Sigmoid colon (tissue), 7 donors: ENCODE measurements around the gene CEP295NL. TPM values are rescaled to one million over a fixed set of nuclear protein-coding genes. Genes with fewer than 3 reads are reported as not detected.

Source experiments
- DNase-seq: peaks from one replicate; pipeline ENCODE4 v3.0.0-alpha.2; 2019
- H3K27ac ChIP-seq, 4 donors: fragments of 200-600 bp; sonication (generic); one replicate each; pipeline ENCODE4 v1.5.1; 2016 to 2019; ENCODE audit warnings: mild to moderate bottlenecking in 1 of 4
- H3K27me3 ChIP-seq, 3 donors: fragments of 200-600 bp; sonication (generic); one replicate each; pipeline ENCODE4 v1.5.1; 2019; ENCODE audit warnings: mild to moderate bottlenecking in 1 of 3
- H3K36me3 ChIP-seq, 4 donors: fragments of 200-600 bp; sonication (generic); one replicate each; pipeline ENCODE4 v1.5.1; 2016 to 2019
- H3K4me1 ChIP-seq, 4 donors: fragments of 200-600 bp; sonication (generic); one replicate each; pipeline ENCODE4 v1.5.1; 2017 to 2019
- H3K4me3 ChIP-seq, 4 donors: fragments of 200-600 bp; sonication (generic); one replicate each; pipeline ENCODE4 v1.5.1; 2017 to 2019; ENCODE audit warnings: mild to moderate bottlenecking in 2 of 4, moderate library complexity in 1 of 4
- H3K9me3 ChIP-seq, 4 donors: fragments of 200-600 bp in 3 of 4; sonication (generic) in 3 of 4; one replicate each; pipeline versions ENCODE4 v1.5.1 to v1.6.1; 2013 to 2019
- EP300 ChIP-seq, 4 donors: sonication (generic); formaldehyde crosslinking; IDR thresholded peaks; one replicate each; pipeline ENCODE4 v1.6.1; 2017; ENCODE audit warnings: antibody characterized with exemption in 4 of 4
- POLR2A ChIP-seq, 2 donors: fragments of 450-650 bp; IDR thresholded peaks; one replicate each; pipeline ENCODE4 v1.6.1; 2016; ENCODE audit warnings: antibody characterized with exemption in 2 of 2, mild to moderate bottlenecking in 2 of 2, moderate library complexity in 2 of 2
- POLR2AphosphoS5 ChIP-seq, 4 donors: sonication (generic); formaldehyde crosslinking; IDR thresholded peaks; one replicate each; pipeline ENCODE4 v1.6.1; 2017; ENCODE audit warnings: antibody characterized with exemption in 4 of 4
- WGBS, 2 donors: extraction: QIAGEN DNeasy Blood & Tissue Kit; methylation state at CpG; one replicate each; pipeline ENCODE4 v1.1.7; 2013; 5-methylcytosine and 5-hydroxymethylcytosine counted together
- intact Hi-C: fragments of 100-400 bp; cut with DNase I; formaldehyde crosslinking; loops from one replicate; pipeline ENCODE4 v1.15.1; 2023
- polyA plus RNA-seq, 3 donors: library from polyadenylated mRNA; stranded (reverse); fragments of 200-250 nt; gene quantifications; one replicate each; pipeline ENCODE4 v1.2.3, GENCODE V29; 2013
- total RNA-seq, 4 donors: library from RNA; depleted of rRNA; stranded (reverse); fragments of >200 nt; gene quantifications; one replicate each; pipeline ENCODE4 v1.1.0, GENCODE V29; 2016
- TF ChIP-seq, protein P1 (sequence below), 4 experiments: fragments of 450-650 bp in 3 of 4; fragments of 200-600 bp in 1 of 4; IDR thresholded peaks; one replicate each; pipeline ENCODE4 v1.5.1; 2016 to 2019; ENCODE audit warnings: antibody characterized with exemption in 4 of 4, mild to moderate bottlenecking in 3 of 4, moderate library complexity in 2 of 4
- donor health status: healthy with polysubstance abuse.
- donor health status: Bipolar disorder and iron deficiency.
- donor health status: healthy.

The CEP295NL gene
- total and polyA plus RNA-seq, 7 donors = 0.89 to 13.8 (median 1.8) TPM; not detected in 2

DNA sequence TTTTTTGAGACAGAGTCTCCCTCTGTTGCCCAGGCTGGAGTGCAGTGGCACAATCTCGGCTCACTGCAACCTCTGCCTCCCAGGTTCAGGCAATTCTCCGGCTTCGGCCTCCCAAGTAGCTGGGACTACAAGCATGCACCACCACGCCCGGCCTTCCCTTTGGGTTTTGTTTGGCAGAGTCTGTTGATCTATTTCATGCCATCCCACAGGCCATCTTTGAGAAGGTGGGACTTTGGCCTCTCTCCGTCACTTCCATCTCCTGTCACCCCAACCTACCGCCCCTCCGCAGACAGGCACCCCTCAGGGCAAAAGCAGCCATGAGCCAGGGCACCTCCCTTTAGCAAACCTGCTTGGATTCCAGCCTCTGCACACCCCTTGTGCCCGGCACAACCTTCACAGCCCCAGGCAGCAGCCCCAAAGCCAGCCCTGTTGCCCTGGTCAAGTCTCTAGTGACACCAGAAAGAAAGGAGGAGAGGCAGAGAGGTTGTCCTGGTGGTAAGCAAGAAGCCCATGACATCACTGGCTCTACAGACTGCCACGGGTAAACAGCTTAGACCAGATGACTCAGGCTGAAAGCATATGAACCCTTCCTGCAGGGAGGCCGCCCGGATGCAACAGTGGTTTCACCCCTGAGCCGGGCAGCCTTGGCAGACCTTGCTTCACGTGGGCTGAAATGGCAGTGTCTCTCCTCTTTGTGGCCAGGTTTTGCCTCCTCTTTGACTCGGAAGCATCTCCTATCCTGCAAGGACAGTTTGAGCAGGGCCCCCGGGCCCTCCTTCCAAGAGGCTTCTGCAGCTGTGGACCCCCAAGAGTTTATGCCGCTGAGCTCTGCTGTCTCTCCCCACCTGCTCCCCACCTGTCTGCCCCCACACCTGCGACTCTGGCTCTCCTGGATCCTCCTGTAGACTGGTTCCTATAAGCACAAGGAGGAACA is 30.3 kb upstream of the CEP295NL start:
- WGBS, 2 donors = 79% methylated on average over 18 of the region's 18 CpGs
- intact Hi-C loops = no loop called here

DNA sequence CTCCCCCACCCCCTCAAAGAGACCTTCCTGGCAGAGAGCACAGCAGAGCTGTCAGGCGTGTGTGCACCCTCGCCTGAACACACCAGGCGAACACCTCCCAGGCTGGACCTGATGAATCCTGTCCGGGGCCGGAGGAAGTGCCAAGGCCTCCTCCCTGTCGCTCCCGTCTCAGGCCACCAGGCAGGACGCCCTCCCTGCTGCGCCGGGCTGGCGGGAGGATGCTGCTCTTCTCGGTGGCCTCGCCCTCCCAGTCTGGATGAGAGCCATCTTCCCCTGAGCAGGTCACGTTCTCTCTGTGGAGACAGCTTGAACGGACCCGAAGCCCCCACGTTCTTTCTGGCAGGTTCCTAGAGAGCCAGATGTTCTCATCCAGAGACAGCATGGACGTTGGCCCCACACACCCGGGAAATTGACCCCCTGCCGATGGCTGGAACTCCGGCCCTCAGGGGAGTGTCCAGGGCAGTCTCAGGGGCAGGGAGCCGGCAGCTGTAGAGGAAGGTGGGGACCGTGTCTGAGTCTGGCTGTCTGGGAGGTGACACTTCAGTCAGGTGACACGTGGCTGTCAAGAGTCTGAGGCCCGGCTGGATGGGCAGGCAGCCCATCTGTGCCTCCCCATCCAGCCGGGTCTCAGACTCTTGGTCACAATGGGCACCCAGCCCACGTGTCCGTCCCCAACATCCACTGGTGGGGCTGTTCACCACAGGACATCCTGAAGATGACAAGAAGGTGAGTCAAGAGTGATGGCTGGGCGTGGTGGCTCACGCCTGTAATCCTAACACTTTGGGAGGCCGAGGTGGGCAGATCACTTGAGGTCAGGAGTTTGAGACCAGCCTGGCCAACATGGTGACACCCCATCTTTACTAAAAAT is 27.1 kb upstream of the CEP295NL start:
- H3K36me3 ChIP-seq = no peaks in the 10 kb centered on the region
- peaks cover 0 to 29% (median 28%) of the 10 kb centered on the region in 4 donors for H3K4me1 ChIP-seq
- DNase-seq = no peak
- TF ChIP-seq POLR2A (IDR thresholded peaks at IDR 0.05) = no peak
- TF ChIP-seq POLR2AphosphoS5 (IDR thresholded peaks at IDR 0.05) = no peak
- TF ChIP-seq, protein P1, sequence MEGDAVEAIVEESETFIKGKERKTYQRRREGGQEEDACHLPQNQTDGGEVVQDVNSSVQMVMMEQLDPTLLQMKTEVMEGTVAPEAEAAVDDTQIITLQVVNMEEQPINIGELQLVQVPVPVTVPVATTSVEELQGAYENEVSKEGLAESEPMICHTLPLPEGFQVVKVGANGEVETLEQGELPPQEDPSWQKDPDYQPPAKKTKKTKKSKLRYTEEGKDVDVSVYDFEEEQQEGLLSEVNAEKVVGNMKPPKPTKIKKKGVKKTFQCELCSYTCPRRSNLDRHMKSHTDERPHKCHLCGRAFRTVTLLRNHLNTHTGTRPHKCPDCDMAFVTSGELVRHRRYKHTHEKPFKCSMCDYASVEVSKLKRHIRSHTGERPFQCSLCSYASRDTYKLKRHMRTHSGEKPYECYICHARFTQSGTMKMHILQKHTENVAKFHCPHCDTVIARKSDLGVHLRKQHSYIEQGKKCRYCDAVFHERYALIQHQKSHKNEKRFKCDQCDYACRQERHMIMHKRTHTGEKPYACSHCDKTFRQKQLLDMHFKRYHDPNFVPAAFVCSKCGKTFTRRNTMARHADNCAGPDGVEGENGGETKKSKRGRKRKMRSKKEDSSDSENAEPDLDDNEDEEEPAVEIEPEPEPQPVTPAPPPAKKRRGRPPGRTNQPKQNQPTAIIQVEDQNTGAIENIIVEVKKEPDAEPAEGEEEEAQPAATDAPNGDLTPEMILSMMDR (IDR thresholded peaks at IDR 0.05) = no peak
- no peak for TF ChIP-seq EP300 (IDR thresholded peaks at IDR 0.05)
- H3K27me3 ChIP-seq = no peaks in the 10 kb centered on the region
- no peaks in the 10 kb centered on the region for H3K9me3 ChIP-seq
- H3K27ac ChIP-seq = no peak overlapping the region
- WGBS, 2 donors = 22 to 66% methylated on average over 31 of the region's 31 CpGs
- H3K4me3 ChIP-seq = no peak overlapping the region
- intact Hi-C loops = no loop called here

More for the DNA sequence above, 30.3 kb upstream of the CEP295NL start:
- TF ChIP-seq POLR2A (IDR thresholded peaks at IDR 0.05) (no peak), POLR2AphosphoS5 (IDR thresholded peaks at IDR 0.05) (peak in 1 of 4 donors; percentile 67), EP300 (IDR thresholded peaks at IDR 0.05) (peak in 1 of 4 donors; percentile 37)
- TF ChIP-seq, protein P1 (IDR thresholded peaks at IDR 0.05) = no peak
- H3K27ac ChIP-seq = peak overlapping the region; percentile 89 to 96 (median 92)
- H3K4me3 ChIP-seq = peak overlapping the region in 3 of 4 donors; percentile 26 to 31 (median 31)
- H3K36me3 ChIP-seq = no peaks in the 10 kb centered on the region
- H3K27me3 ChIP-seq = no peaks in the 10 kb centered on the region
- no peaks in the 10 kb centered on the region for H3K9me3 ChIP-seq
- peaks cover 0 to 37% (median 35%) of the 10 kb centered on the region in 4 donors for H3K4me1 ChIP-seq
- DNase-seq = peak; percentile 88

DNA sequence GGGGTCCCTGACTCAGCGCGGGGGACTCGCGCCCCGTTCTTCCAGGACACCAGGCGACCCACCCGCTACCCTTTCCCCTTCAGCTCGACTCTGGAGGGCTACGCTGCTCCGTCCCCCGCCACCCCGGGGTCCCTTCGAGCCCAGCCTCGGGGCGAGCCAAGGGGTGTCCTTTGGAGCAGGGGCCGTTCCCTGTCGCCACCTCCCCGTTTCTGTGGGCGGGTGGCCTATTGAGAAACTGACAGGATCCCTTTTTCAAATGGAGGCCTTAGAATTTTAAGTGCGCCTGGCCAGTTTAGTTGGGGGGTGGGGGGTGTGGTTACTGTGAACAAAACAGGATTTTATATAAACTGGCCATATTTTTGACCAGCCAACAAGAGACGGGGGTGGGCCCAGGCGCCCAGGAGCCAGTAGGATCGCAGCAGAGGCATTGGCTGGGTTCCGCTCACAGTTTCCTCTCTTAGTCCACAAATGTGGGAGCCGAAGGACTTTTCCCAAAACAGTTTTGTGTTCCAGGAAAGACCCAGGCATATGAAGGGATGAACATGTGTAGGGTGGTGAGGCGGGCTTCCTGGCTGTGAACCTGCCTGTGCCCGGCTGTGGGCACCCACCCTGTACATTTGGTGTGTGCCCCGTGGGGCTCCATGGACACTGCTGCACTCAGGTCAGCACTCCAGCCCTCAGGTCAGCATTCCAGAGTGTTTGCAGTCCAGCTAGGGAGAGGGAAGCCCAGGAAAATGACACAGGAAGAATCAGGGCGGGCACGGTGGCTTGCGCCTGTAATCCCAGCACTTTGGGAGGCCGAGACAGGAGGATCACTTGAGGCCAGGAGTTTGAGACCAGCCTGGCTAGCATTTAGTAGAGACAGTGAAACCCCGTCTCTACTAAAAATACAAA is 22.9 kb upstream of the CEP295NL start:
- H3K9me3 ChIP-seq = no peaks in the 10 kb centered on the region
- DNase-seq = peak; percentile 97
- intact Hi-C loops = no loop called here
- peak overlapping the region; percentile 97 to 100 (median 99) for H3K27ac ChIP-seq
- H3K4me3 ChIP-seq = peak overlapping the region; percentile 60 to 93 (median 80)
- 30% methylated on average over 33 of the region's 33 CpGs for WGBS, 2 donors
- H3K27me3 ChIP-seq = no peaks in the 10 kb centered on the region
- H3K4me1 ChIP-seq = peaks cover 0 to 43% (median 38%) of the 10 kb centered on the region in 4 donors
- no peaks in the 10 kb centered on the region for H3K36me3 ChIP-seq
- TF ChIP-seq POLR2AphosphoS5 (IDR thresholded peaks at IDR 0.05) (peak in 2 of 4 donors; percentile 24 to 60), EP300 (IDR thresholded peaks at IDR 0.05) (no peak), POLR2A (IDR thresholded peaks at IDR 0.05) (peak; percentile 47 to 58)
- TF ChIP-seq, protein P1 (IDR thresholded peaks at IDR 0.05) = no peak

DNA sequence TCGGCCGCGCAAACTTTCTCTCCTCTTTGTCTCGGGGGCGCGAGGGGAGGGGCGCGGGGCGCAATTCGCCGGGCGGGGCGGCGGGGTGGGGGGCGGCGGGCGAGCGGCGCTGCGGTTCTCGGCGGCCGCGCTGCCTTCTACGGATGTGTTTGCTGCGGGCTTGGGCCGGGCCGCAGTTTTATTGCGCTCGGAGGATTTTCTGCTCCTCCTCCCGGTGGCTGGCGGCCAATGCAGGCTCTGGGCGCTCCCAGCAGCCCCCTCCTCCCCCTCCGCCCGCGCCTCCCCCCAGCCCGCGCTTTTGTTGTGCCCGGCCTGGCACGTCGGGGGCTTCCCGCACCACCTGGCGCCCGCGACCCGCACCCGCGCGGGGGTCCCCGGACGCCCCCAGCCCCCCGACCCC is 22.2 kb upstream of the CEP295NL start, which contains the start of gene TIMP2:
Gene TIMP2, minus strand, starts transcription at position 154 of the 400 bp plus-strand sequence. CDS start 299 bp downstream, outside the sequence.
- Histone ChIP-seq H3K9me3 (no peaks in the 10 kb centered on the region), H3K4me1 (peaks cover 0 to 49% (median 45%) of the 10 kb centered on the region in 4 donors), H3K27me3 (no peaks in the 10 kb centered on the region), H3K4me3 (peak within 1 kb of the TSS; percentile 60 to 93 (median 80)), H3K27ac (peak within 1 kb of the TSS; percentile 97 to 100 (median 99)), H3K36me3 (no peaks in the 10 kb centered on the region)
- TF ChIP-seq POLR2AphosphoS5 (IDR thresholded peaks at IDR 0.05) = peak; percentile 89 to 98 (median 98)
- TF ChIP-seq EP300 (IDR thresholded peaks at IDR 0.05) = no peak
- 1% methylated on average over 52 of the region's 52 CpGs for WGBS, 2 donors
- DNase-seq = peak; percentile 98
- intact Hi-C loops = no loop called here
